Ishikawa (cell line): ENCODE results near the gene LSM12.
A peak's percentile ranks its signal among the peaks of the same experiment; 100 is the strongest.

Experiments
- CEBPB ChIP-seq: IDR thresholded peaks from 2 replicates; pipeline ENCODE4 v1.6.1; 2012
- CREB1 ChIP-seq: IDR thresholded peaks from 2 replicates; pipeline ENCODE4 v1.6.1; 2012; ENCODE audit warnings: low read depth
- EGR1 ChIP-seq: IDR thresholded peaks from 2 replicates; pipeline ENCODE4 v1.6.1; 2012
- EP300 ChIP-seq: IDR thresholded peaks from 2 replicates; pipeline ENCODE4 v1.6.1; 2012; ENCODE audit warnings: borderline replicate concordance
- FOXM1 ChIP-seq: IDR thresholded peaks from 2 replicates; pipeline ENCODE4 v1.6.1; 2012; ENCODE audit warnings: low read depth, borderline replicate concordance
- NFIC ChIP-seq: IDR thresholded peaks from 2 replicates; pipeline ENCODE4 v1.6.1; 2012
- RAD21 ChIP-seq: IDR thresholded peaks from 2 replicates; pipeline ENCODE4 v1.6.1; 2012; ENCODE audit warnings: low read depth
- TAF1 ChIP-seq: IDR thresholded peaks from 2 replicates; pipeline ENCODE4 v1.6.1; 2012; ENCODE audit warnings: low read depth, mild to moderate bottlenecking
- TCF12 ChIP-seq: IDR thresholded peaks from 2 replicates; pipeline ENCODE4 v1.6.1; 2012; ENCODE audit warnings: low read depth
- TEAD4 ChIP-seq: IDR thresholded peaks from 2 replicates; pipeline ENCODE4 v1.6.1; 2012
- YY1 ChIP-seq: IDR thresholded peaks from 2 replicates; pipeline ENCODE4 v1.6.1; 2012; ENCODE audit warnings: low read depth
- ZBTB7A ChIP-seq: IDR thresholded peaks from 2 replicates; pipeline ENCODE4 v1.6.1; 2012; ENCODE audit warnings: low read depth
- TF ChIP-seq, protein P1 (sequence below): IDR thresholded peaks from 2 replicates; pipeline ENCODE4 v1.6.1; 2012; ENCODE audit warnings: low read depth, mild to moderate bottlenecking
- TF ChIP-seq, protein P2 (sequence below): IDR thresholded peaks from 2 replicates; pipeline ENCODE4 v1.6.1; 2012
- TF ChIP-seq, protein P3 (sequence below): IDR thresholded peaks from 2 replicates; pipeline ENCODE4 v1.6.1; 2012

The LSM12 gene

GRCh38 chr17:43994272-43995149 is 72.0 kb downstream of the LSM12 start:
- TF ChIP-seq RAD21: peak; percentile 97
- TF ChIP-seq, protein P1, sequence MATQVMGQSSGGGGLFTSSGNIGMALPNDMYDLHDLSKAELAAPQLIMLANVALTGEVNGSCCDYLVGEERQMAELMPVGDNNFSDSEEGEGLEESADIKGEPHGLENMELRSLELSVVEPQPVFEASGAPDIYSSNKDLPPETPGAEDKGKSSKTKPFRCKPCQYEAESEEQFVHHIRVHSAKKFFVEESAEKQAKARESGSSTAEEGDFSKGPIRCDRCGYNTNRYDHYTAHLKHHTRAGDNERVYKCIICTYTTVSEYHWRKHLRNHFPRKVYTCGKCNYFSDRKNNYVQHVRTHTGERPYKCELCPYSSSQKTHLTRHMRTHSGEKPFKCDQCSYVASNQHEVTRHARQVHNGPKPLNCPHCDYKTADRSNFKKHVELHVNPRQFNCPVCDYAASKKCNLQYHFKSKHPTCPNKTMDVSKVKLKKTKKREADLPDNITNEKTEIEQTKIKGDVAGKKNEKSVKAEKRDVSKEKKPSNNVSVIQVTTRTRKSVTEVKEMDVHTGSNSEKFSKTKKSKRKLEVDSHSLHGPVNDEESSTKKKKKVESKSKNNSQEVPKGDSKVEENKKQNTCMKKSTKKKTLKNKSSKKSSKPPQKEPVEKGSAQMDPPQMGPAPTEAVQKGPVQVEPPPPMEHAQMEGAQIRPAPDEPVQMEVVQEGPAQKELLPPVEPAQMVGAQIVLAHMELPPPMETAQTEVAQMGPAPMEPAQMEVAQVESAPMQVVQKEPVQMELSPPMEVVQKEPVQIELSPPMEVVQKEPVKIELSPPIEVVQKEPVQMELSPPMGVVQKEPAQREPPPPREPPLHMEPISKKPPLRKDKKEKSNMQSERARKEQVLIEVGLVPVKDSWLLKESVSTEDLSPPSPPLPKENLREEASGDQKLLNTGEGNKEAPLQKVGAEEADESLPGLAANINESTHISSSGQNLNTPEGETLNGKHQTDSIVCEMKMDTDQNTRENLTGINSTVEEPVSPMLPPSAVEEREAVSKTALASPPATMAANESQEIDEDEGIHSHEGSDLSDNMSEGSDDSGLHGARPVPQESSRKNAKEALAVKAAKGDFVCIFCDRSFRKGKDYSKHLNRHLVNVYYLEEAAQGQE: no peak
- TF ChIP-seq EGR1: no peak
- no peak for TF ChIP-seq NFIC
- no peak for TF ChIP-seq YY1
- TF ChIP-seq, protein P2, sequence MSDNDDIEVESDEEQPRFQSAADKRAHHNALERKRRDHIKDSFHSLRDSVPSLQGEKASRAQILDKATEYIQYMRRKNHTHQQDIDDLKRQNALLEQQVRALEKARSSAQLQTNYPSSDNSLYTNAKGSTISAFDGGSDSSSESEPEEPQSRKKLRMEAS: peak; percentile 49; the same call in 1 of the 2 replicates
- TF ChIP-seq ZBTB7A: 0 out of 2 replicates have a peak, but pooled peaks have one; percentile 28
- TF ChIP-seq TAF1: no peak

GRCh38 chr17:43992641-43993040 is 73.8 kb downstream of the LSM12 start:
- TF ChIP-seq, protein P1: no peak
- TF ChIP-seq EGR1 (no peak), RAD21 (no peak), ZBTB7A (no peak), CEBPB (no peak)
- TF ChIP-seq, protein P2: no peak
- TF ChIP-seq, protein P3, sequence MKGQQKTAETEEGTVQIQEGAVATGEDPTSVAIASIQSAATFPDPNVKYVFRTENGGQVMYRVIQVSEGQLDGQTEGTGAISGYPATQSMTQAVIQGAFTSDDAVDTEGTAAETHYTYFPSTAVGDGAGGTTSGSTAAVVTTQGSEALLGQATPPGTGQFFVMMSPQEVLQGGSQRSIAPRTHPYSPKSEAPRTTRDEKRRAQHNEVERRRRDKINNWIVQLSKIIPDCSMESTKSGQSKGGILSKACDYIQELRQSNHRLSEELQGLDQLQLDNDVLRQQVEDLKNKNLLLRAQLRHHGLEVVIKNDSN: no peak

GRCh38 chr17:43988301-43988700 is 78.2 kb downstream of the LSM12 start:
- TF ChIP-seq ZBTB7A: no peak

GRCh38 chr17:43987131-43988021 is 79.1 kb downstream of the LSM12 start:
- TF ChIP-seq TEAD4 (no peak), EP300 (no peak), NFIC (no peak), TCF12 (no peak), FOXM1 (no peak), YY1 (no peak), CEBPB (no peak), TAF1 (no peak), RAD21 (no peak), CREB1 (no peak), EGR1 (no peak)
- TF ChIP-seq, protein P2: no peak
- TF ChIP-seq, protein P3: no peak

- TF ChIP-seq NFIC (no peak), TCF12 (no peak), TEAD4 (no peak), CEBPB (no peak)
- TF ChIP-seq, protein P3: no peak
These were observed 80.1 kb downstream of the LSM12 start for GRCh38 chr17:43986225-43986981.
